H9 (cell line): ENCODE measurements around the gene VAMP8. TPM values are rescaled to one million over a fixed set of nuclear protein-coding genes. Genes with fewer than 3 reads are reported as not detected.

Experiments
- DNase-seq: peaks from one replicate; pipeline ENCODE4 v3.0.0-alpha.2; 2017
- H2AFZ ChIP-seq: one replicate; pipeline ENCODE4 v1.6.1; 2013; ENCODE audit warnings: mild to moderate bottlenecking, low read length, control low read depth, moderate library complexity
- H2AK5ac ChIP-seq: 2 replicates; pipeline ENCODE4 v1.6.1; 2013; ENCODE audit warnings: low read length, control low read depth, mixed read lengths; ENCODE audit not compliant: insufficient read length
- H2BK120ac ChIP-seq: one replicate; pipeline ENCODE4 v1.6.1; 2013; ENCODE audit warnings: low read depth, mild to moderate bottlenecking, low read length, control low read depth, inconsistent platforms; ENCODE audit not compliant: poor library complexity, severe bottlenecking
- H2BK12ac ChIP-seq: 2 replicates; pipeline ENCODE4 v1.6.1; 2013; ENCODE audit warnings: low read length, control low read depth, mixed read lengths, low read depth; ENCODE audit not compliant: insufficient read length
- H2BK15ac ChIP-seq: 2 replicates; pipeline ENCODE4 v1.6.1; 2013; ENCODE audit warnings: low read depth, low read length, control low read depth
- H2BK20ac ChIP-seq: one replicate; pipeline ENCODE4 v1.6.1; 2013; ENCODE audit warnings: low read depth, mild to moderate bottlenecking, low read length, control low read depth, inconsistent platforms; ENCODE audit not compliant: poor library complexity, severe bottlenecking
- H2BK5ac ChIP-seq: 2 replicates; pipeline ENCODE4 v1.6.1; 2013; ENCODE audit warnings: low read length, control low read depth, mixed read lengths; ENCODE audit not compliant: insufficient read length
- H3K14ac ChIP-seq: 2 replicates; pipeline ENCODE4 v1.6.1; 2013; ENCODE audit warnings: low read length, control low read depth; ENCODE audit not compliant: insufficient read depth
- H3K18ac ChIP-seq: 2 replicates; pipeline ENCODE4 v1.6.1; 2013; ENCODE audit warnings: low read depth, mild to moderate bottlenecking, mixed read lengths, low read length, control low read depth; ENCODE audit not compliant: insufficient read length
- H3K23ac ChIP-seq: 2 replicates; pipeline ENCODE4 v1.6.1; 2013; ENCODE audit warnings: low read length, control low read depth, mixed read lengths, low read depth; ENCODE audit not compliant: insufficient read length
- H3K23me2 ChIP-seq: 2 replicates; pipeline ENCODE4 v1.6.1; 2013; ENCODE audit warnings: low read depth, mild to moderate bottlenecking, mixed read lengths, low read length, control low read depth; ENCODE audit not compliant: insufficient read length, poor library complexity, severe bottlenecking
- H3K27ac ChIP-seq: 2 replicates; pipeline ENCODE4 v1.5.1; 2013; ENCODE audit warnings: low read length, control low read depth, mixed read lengths, low read depth; ENCODE audit not compliant: insufficient read length
- H3K27me3 ChIP-seq: 2 replicates; pipeline ENCODE4 v1.6.1; 2013; ENCODE audit warnings: low read length, control low read depth, inconsistent platforms; ENCODE audit not compliant: insufficient read depth
- H3K4ac ChIP-seq: 2 replicates; pipeline ENCODE4 v1.6.1; 2013; ENCODE audit warnings: low read depth, mild to moderate bottlenecking, control low read depth, inconsistent platforms, low read length, moderate library complexity
- H3K4me1 ChIP-seq: 2 replicates; pipeline ENCODE4 v1.6.1; 2013; ENCODE audit warnings: low read length, control low read depth, inconsistent platforms; ENCODE audit not compliant: insufficient read depth
- H3K4me2 ChIP-seq: 2 replicates; pipeline ENCODE4 v1.6.1; 2013; ENCODE audit warnings: low read length, control low read depth, mixed read lengths; ENCODE audit not compliant: insufficient read length, insufficient read depth
- H3K56ac ChIP-seq: 2 replicates; pipeline ENCODE4 v1.6.1; 2013; ENCODE audit warnings: low read depth, mild to moderate bottlenecking, mixed read lengths, low read length, control low read depth; ENCODE audit not compliant: insufficient read length
- H3K79me1 ChIP-seq: 2 replicates; pipeline ENCODE4 v1.6.1; 2013; ENCODE audit warnings: low read depth, mild to moderate bottlenecking, moderate library complexity, low read length, control low read depth, inconsistent platforms; ENCODE audit not compliant: insufficient read depth, poor library complexity, severe bottlenecking
- H3K79me2 ChIP-seq: 2 replicates; pipeline ENCODE4 v1.6.1; 2013; ENCODE audit warnings: low read length, control low read depth, inconsistent platforms; ENCODE audit not compliant: insufficient read depth
- H3K9ac ChIP-seq: 2 replicates; pipeline ENCODE4 v1.6.1; 2013; ENCODE audit warnings: low read length, control low read depth, mixed read lengths; ENCODE audit not compliant: insufficient read length; ENCODE audit errors: extremely low read depth
- H3K9me3 ChIP-seq: one replicate; pipeline ENCODE4 v1.6.1; 2013; ENCODE audit warnings: low read depth, low read length, inconsistent platforms; ENCODE audit not compliant: control insufficient read depth
- H3T11ph ChIP-seq: one replicate; pipeline ENCODE4 v1.6.1; 2013; ENCODE audit warnings: mild to moderate bottlenecking, low read length, control low read depth, inconsistent platforms
- H4K20me1 ChIP-seq: one replicate; pipeline ENCODE4 v1.6.1; 2013; ENCODE audit not compliant: control insufficient read depth, insufficient read length, insufficient read depth
- H4K5ac ChIP-seq: 2 replicates; pipeline ENCODE4 v1.6.1; 2013; ENCODE audit warnings: low read depth, mild to moderate bottlenecking, mixed read lengths, low read length, control low read depth; ENCODE audit not compliant: insufficient read length
- H4K8ac ChIP-seq: replicated peaks from 2 replicates; pipeline ENCODE4 v1.6.1; 2013; ENCODE audit warnings: low read length, control low read depth, mixed read lengths, low read depth; ENCODE audit not compliant: insufficient read length
- H4K91ac ChIP-seq: 2 replicates; pipeline ENCODE4 v1.6.1; 2013; ENCODE audit warnings: low read depth, mild to moderate bottlenecking, moderate library complexity, mixed read lengths, low read length, control low read depth; ENCODE audit not compliant: insufficient read length
- H3K27ac Mint-ChIP-seq, 3 experiments: 2 replicates in 2 of 3; 3 replicates in 1 of 3; pipeline ENCODE4 v1.8.0; 2020 to 2021; ENCODE audit warnings: mixed read lengths in 3 of 3, mild to moderate bottlenecking in 1 of 3, moderate library complexity in 1 of 3
- H3K27me3 Mint-ChIP-seq: 2 replicates; pipeline ENCODE4 v1.8.0; 2021; ENCODE audit warnings: low read depth, mild to moderate bottlenecking, moderate library complexity, mixed read lengths
- H3K36me3 Mint-ChIP-seq, 3 experiments: 2 replicates in 2 of 3; 3 replicates in 1 of 3; pipeline ENCODE4 v1.8.0; 2020 to 2021; ENCODE audit warnings: low read depth in 3 of 3, mixed read lengths in 3 of 3; ENCODE audit not compliant: insufficient read depth in 1 of 3
- H3K4me1 Mint-ChIP-seq, 2 experiments: 2 replicates each; pipeline ENCODE4 v1.8.0; 2020; ENCODE audit warnings: mixed read lengths in 2 of 2
- H3K4me3 Mint-ChIP-seq, 2 experiments: 2 replicates in 1 of 2; 3 replicates in 1 of 2; pipeline ENCODE4 v1.8.0; 2020 to 2021; ENCODE audit warnings: mild to moderate bottlenecking in 2 of 2, mixed read lengths in 2 of 2, moderate library complexity in 1 of 2
- H3K9me3 Mint-ChIP-seq, 2 experiments: 2 replicates in 1 of 2; 3 replicates in 1 of 2; pipeline ENCODE4 v1.8.0; 2020; ENCODE audit warnings: mild to moderate bottlenecking in 2 of 2, mixed read lengths in 2 of 2, moderate library complexity in 1 of 2
- WGBS: extraction: QIAGEN DNeasy Blood & Tissue Kit; methylation state at CpG from one replicate; pipeline ENCODE4 v1.1.7; 2013; ENCODE audit warnings: missing lambda C conversion rate, low lambda C conversion rate, mixed read lengths; ENCODE audit not compliant: insufficient read length; ENCODE audit errors: extremely low coverage; 5-methylcytosine and 5-hydroxymethylcytosine counted together
- total RNA-seq: library from RNA; stranded (reverse); gene quantifications from 2 replicates; pipeline ENCODE4 v1.2.1, GENCODE V29; 2021
- TF ChIP-seq, protein P1 (sequence below): fragments of 200-600 bp; sonication (generic); conservative IDR thresholded peaks from 3 replicates; pipeline ENCODE4 v1.8.0; 2021; ENCODE audit warnings: antibody characterized with exemption, mild to moderate bottlenecking

Gene VAMP8
- total RNA-seq, 1 experiment from 2014 or later: 33.4 TPM

DNA sequence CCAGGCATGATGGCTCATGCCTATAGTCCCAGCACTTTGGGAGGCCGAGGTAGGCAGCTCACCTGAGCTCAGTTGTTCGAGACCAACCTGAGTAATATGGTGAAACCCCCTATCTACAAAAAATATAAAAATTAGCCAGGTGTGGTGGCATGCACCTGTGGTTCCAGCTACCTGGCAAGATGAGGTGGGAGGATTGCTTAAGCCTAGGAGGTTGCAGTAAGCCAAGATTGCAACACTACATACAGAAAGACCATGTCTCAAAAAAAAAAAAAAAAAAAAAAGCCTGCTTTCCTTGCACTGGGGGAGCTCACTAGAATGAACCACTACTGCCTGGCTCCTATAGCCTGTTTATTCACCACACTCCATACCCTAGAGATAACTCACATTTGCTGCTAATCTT lies 45.8 kb upstream of the VAMP8 start:
- Histone ChIP-seq H2BK20ac (no peak overlapping the region), H2BK5ac (no peak overlapping the region), H2BK15ac (no peak overlapping the region), H3T11ph (no peak overlapping the region), H3K9me3 (no peaks in the 10 kb centered on the region), H3K18ac (no peak overlapping the region), H4K8ac (no peak overlapping the region), H2AK5ac (no peak overlapping the region), H3K4me2 (no peak overlapping the region), H4K20me1 (no peaks in the 10 kb centered on the region), H2BK12ac (no peak overlapping the region), H2AFZ (no peak overlapping the region), H3K14ac (no peak overlapping the region), H3K23ac (no peak overlapping the region), H3K4ac (no peak overlapping the region), H3K79me1 (no peaks in the 10 kb centered on the region), H4K91ac (no peak overlapping the region), H2BK120ac (no peak overlapping the region), H3K79me2 (no peaks in the 10 kb centered on the region), H3K23me2 (no peaks in the 10 kb centered on the region), H3K27me3 (no peaks in the 10 kb centered on the region), H4K5ac (no peak overlapping the region), H3K27ac (no peak overlapping the region), H3K9ac (no peak overlapping the region), H3K56ac (no peak overlapping the region), H3K4me1 (no peaks in the 10 kb centered on the region)
- Mint-ChIP-seq H3K27ac (no peak overlapping the region; a peak in 1 of 7 replicates), H3K4me1 (peaks cover 6 to 8% of the 10 kb centered on the region in 2 experiments; a peak in 3 of 4 replicates), H3K4me3 (no peak overlapping the region), H3K36me3 (peaks cover 1 to 6% (median 2%) of the 10 kb centered on the region in 3 experiments; a peak in 4 of 7 replicates), H3K27me3 (peaks cover 5% of the 10 kb centered on the region), H3K9me3 (no peaks in the 10 kb centered on the region)
- DNase-seq: no peak
- TF ChIP-seq, protein P1, sequence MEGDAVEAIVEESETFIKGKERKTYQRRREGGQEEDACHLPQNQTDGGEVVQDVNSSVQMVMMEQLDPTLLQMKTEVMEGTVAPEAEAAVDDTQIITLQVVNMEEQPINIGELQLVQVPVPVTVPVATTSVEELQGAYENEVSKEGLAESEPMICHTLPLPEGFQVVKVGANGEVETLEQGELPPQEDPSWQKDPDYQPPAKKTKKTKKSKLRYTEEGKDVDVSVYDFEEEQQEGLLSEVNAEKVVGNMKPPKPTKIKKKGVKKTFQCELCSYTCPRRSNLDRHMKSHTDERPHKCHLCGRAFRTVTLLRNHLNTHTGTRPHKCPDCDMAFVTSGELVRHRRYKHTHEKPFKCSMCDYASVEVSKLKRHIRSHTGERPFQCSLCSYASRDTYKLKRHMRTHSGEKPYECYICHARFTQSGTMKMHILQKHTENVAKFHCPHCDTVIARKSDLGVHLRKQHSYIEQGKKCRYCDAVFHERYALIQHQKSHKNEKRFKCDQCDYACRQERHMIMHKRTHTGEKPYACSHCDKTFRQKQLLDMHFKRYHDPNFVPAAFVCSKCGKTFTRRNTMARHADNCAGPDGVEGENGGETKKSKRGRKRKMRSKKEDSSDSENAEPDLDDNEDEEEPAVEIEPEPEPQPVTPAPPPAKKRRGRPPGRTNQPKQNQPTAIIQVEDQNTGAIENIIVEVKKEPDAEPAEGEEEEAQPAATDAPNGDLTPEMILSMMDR: no peak
- WGBS: no CpG with 5 or more reads among the region's 2 CpGs
